HepG2 (cell line): ENCODE results near the gene FARSB. TPM values are rescaled to one million over a fixed set of nuclear protein-coding genes. Genes with fewer than 3 reads are reported as not detected.

Experiments
- CHD4 ChIP-seq: fragments of 200-600 bp; sonication (generic); IDR thresholded peaks from 2 replicates; pipeline ENCODE4 v1.7.0; 2017; ENCODE audit warnings: mild to moderate bottlenecking, low read length, borderline replicate concordance
- DNMT1 ChIP-seq: sonication (generic); formaldehyde crosslinking; IDR thresholded peaks from 2 replicates; pipeline ENCODE4 v1.5.1; 2020; ENCODE audit warnings: mild to moderate bottlenecking, missing genetic modification reagents
- EED ChIP-seq: sonication (generic); formaldehyde crosslinking; IDR thresholded peaks from 2 replicates; pipeline ENCODE4 v1.5.0; 2020; ENCODE audit warnings: mild to moderate bottlenecking, missing genetic modification reagents
- HMGA1 ChIP-seq: sonication (generic); formaldehyde crosslinking; conservative IDR thresholded peaks from 2 replicates; pipeline ENCODE4 v1.4.0; 2020; ENCODE audit warnings: missing genetic modification reagents
- KAT7 ChIP-seq: IDR thresholded peaks from 2 replicates; pipeline ENCODE4 v1.6.1; 2018; ENCODE audit warnings: borderline replicate concordance, missing compliant biosample characterization
- MTF2 ChIP-seq: sonication (generic); formaldehyde crosslinking; IDR thresholded peaks from 2 replicates; pipeline ENCODE4 v1.5.0; 2020; ENCODE audit warnings: missing genetic modification reagents, borderline replicate concordance
- MXD1 ChIP-seq: sonication (generic); formaldehyde crosslinking; IDR thresholded peaks from 2 replicates; pipeline ENCODE4 v1.4.0; 2020; ENCODE audit warnings: mild to moderate bottlenecking, missing genetic modification reagents
- NR2F1 ChIP-seq, 2 experiments: fragments of 450-650 bp in 1 of 2; formaldehyde crosslinking in 1 of 2; IDR thresholded peaks; 2 replicates each; pipeline versions ENCODE4 v1.5.0 to v1.6.1; 2016 to 2020; ENCODE audit warnings: mild to moderate bottlenecking in 1 of 2, missing compliant biosample characterization in 1 of 2, missing genetic modification reagents in 1 of 2, moderate library complexity in 1 of 2
- REL ChIP-seq: sonication (generic); formaldehyde crosslinking; conservative IDR thresholded peaks from 2 replicates; pipeline ENCODE4 v1.8.0; 2022; ENCODE audit warnings: mild to moderate bottlenecking, missing genetic modification reagents, moderate library complexity
- REPIN1 ChIP-seq: sonication (generic); formaldehyde crosslinking; IDR thresholded peaks from 2 replicates; pipeline ENCODE4 v1.8.0; 2022; ENCODE audit warnings: missing genetic modification reagents, low read depth, mild to moderate bottlenecking, borderline replicate concordance
- TAF1 ChIP-seq: sonication (generic); formaldehyde crosslinking; IDR thresholded peaks from 2 replicates; pipeline ENCODE4 v1.4.0; 2020; ENCODE audit warnings: missing genetic modification reagents
- ZBTB7A ChIP-seq: sonication (generic); formaldehyde crosslinking; IDR thresholded peaks from 2 replicates; pipeline ENCODE4 v1.8.0; 2022; ENCODE audit warnings: mild to moderate bottlenecking, missing genetic modification reagents
- ZFP37 ChIP-seq: sonication (generic); formaldehyde crosslinking; IDR thresholded peaks from 2 replicates; pipeline ENCODE4 v1.4.0; 2020; ENCODE audit warnings: missing genetic modification reagents, borderline replicate concordance
- ZMYM2 ChIP-seq: sonication (generic); formaldehyde crosslinking; IDR thresholded peaks from 2 replicates; pipeline ENCODE4 v1.8.0; 2022; ENCODE audit warnings: mild to moderate bottlenecking, missing genetic modification reagents
- ZSCAN25 ChIP-seq: sonication (generic); formaldehyde crosslinking; IDR thresholded peaks from 2 replicates; pipeline ENCODE4 v1.8.0; 2022; ENCODE audit warnings: mild to moderate bottlenecking, missing genetic modification reagents
- polyA plus RNA-seq, 8 experiments: library from polyadenylated mRNA; depleted of rRNA in 3 of 8; stranded (reverse) in 7 of 8; unstranded in 1 of 8; fragments of >200 nt; fragmentation: Illumina TruSeq in 4 of 8; extraction: Trizol in 4 of 8; gene quantifications; 2 replicates each; pipeline versions ENCODE4 v1.2.1 to v1.2.3, GENCODE V29; 2011 to 2016; ENCODE audit warnings: low read depth in 4 of 8, missing spikeins in 1 of 8, mixed read lengths in 1 of 8; ENCODE audit not compliant: insufficient read depth in 1 of 8
- total RNA-seq, 5 experiments: library from RNA; depleted of rRNA; stranded (reverse); fragments of >200 nt; fragmentation: Illumina TruSeq; extraction: Trizol; gene quantifications; 2 replicates each; pipeline ENCODE4 v1.2.3, GENCODE V29; 2016; ENCODE audit warnings: low read depth in 1 of 5
- TF ChIP-seq, protein P1 (sequence below): sonication (generic); formaldehyde crosslinking; IDR thresholded peaks from 2 replicates; pipeline ENCODE4 v1.5.0; 2020; ENCODE audit warnings: mild to moderate bottlenecking, missing genetic modification reagents, borderline replicate concordance
- TF ChIP-seq, protein P2 (sequence below): sonication (generic); formaldehyde crosslinking; IDR thresholded peaks from 2 replicates; pipeline ENCODE4 v1.4.0; 2020; ENCODE audit warnings: missing genetic modification reagents

FARSB gene
- total and polyA plus RNA-seq, 2 of the 13 experiments (the other 11 are each of a cell fraction or from before 2014, with no cell fraction given), result 23.3 to 45.9 TPM

DNA sequence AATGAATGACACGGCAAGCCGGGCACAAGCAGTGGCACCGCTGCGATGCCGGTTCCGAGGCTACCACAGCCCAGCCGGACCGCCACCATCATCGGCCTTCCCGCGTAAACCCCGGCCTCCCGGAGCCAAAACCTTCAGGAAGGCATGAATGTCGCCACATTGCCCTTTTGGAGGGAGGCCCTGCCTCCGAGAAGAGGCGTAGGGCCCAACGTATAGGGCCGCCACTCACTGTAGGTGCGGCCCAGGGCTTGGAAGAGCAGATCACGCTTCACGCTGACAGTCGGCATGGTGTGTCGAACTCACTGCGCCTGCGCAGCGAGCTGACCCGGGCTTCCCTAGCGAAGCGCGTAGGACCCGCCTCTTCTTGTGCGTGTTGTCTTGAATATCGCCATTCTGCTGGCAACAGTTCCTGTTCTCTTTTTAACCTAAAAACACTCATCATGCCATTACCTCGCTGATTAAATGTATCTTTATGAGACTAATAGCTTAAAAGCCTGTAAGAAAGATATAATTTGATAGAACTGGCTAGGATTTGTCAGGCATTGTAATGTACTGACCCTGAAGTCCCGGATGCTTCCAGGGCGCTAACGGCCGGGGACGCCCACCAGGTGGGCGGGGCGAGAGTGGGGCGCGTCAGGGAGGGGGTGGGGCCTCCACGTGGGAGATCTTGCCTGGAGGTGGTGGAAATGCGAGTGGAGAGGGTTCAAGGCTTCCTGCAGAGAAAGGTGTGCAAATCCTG is at the start of gene FARSB (continued):
- TF ChIP-seq, protein P1, sequence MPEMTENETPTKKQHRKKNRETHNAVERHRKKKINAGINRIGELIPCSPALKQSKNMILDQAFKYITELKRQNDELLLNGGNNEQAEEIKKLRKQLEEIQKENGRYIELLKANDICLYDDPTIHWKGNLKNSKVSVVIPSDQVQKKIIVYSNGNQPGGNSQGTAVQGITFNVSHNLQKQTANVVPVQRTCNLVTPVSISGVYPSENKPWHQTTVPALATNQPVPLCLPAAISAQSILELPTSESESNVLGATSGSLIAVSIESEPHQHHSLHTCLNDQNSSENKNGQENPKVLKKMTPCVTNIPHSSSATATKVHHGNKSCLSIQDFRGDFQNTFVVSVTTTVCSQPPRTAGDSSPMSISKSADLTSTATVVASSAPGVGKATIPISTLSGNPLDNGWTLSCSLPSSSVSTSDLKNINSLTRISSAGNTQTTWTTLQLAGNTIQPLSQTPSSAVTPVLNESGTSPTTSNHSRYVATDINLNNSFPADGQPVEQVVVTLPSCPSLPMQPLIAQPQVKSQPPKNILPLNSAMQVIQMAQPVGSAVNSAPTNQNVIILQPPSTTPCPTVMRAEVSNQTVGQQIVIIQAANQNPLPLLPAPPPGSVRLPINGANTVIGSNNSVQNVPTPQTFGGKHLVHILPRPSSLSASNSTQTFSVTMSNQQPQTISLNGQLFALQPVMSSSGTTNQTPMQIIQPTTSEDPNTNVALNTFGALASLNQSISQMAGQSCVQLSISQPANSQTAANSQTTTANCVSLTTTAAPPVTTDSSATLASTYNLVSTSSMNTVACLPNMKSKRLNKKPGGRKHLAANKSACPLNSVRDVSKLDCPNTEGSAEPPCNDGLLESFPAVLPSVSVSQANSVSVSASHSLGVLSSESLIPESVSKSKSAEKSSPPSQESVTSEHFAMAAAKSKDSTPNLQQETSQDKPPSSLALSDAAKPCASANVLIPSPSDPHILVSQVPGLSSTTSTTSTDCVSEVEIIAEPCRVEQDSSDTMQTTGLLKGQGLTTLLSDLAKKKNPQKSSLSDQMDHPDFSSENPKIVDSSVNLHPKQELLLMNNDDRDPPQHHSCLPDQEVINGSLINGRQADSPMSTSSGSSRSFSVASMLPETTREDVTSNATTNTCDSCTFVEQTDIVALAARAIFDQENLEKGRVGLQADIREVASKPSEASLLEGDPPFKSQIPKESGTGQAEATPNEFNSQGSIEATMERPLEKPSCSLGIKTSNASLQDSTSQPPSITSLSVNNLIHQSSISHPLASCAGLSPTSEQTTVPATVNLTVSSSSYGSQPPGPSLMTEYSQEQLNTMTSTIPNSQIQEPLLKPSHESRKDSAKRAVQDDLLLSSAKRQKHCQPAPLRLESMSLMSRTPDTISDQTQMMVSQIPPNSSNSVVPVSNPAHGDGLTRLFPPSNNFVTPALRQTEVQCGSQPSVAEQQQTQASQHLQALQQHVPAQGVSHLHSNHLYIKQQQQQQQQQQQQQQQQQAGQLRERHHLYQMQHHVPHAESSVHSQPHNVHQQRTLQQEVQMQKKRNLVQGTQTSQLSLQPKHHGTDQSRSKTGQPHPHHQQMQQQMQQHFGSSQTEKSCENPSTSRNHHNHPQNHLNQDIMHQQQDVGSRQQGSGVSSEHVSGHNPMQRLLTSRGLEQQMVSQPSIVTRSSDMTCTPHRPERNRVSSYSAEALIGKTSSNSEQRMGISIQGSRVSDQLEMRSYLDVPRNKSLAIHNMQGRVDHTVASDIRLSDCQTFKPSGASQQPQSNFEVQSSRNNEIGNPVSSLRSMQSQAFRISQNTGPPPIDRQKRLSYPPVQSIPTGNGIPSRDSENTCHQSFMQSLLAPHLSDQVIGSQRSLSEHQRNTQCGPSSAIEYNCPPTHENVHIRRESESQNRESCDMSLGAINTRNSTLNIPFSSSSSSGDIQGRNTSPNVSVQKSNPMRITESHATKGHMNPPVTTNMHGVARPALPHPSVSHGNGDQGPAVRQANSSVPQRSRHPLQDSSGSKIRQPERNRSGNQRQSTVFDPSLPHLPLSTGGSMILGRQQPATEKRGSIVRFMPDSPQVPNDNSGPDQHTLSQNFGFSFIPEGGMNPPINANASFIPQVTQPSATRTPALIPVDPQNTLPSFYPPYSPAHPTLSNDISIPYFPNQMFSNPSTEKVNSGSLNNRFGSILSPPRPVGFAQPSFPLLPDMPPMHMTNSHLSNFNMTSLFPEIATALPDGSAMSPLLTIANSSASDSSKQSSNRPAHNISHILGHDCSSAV, result no peak
- TF ChIP-seq DNMT1 (CRISPR knock-in tag) (peak; percentile 87; the same call in 1 of the 2 replicates), KAT7 (CRISPR knock-in tag) (peak; percentile 76; the same call in 1 of the 2 replicates), ZFP37 (CRISPR knock-in tag) (no peak), CHD4 (no peak), MXD1 (CRISPR knock-in tag) (peak; percentile 99), NR2F1 (CRISPR knock-in tag; IDR thresholded peaks at IDR 0.05) (0 out of 4 replicates have a peak, but pooled peaks of 1 of the 2 experiments have one; percentile 26), REL (CRISPR knock-in tag) (no peak), REPIN1 (CRISPR knock-in tag) (peak; percentile 76; the same call in 1 of the 2 replicates), HMGA1 (no peak), EED (CRISPR knock-in tag) (no peak), MTF2 (CRISPR knock-in tag) (no peak), ZSCAN25 (CRISPR knock-in tag) (peak; percentile 40; the same call in 1 of the 2 replicates), TAF1 (CRISPR knock-in tag) (peak; percentile 91), ZBTB7A (CRISPR knock-in tag) (no peak), ZMYM2 (CRISPR knock-in tag) (no peak)
- TF ChIP-seq, protein P2, sequence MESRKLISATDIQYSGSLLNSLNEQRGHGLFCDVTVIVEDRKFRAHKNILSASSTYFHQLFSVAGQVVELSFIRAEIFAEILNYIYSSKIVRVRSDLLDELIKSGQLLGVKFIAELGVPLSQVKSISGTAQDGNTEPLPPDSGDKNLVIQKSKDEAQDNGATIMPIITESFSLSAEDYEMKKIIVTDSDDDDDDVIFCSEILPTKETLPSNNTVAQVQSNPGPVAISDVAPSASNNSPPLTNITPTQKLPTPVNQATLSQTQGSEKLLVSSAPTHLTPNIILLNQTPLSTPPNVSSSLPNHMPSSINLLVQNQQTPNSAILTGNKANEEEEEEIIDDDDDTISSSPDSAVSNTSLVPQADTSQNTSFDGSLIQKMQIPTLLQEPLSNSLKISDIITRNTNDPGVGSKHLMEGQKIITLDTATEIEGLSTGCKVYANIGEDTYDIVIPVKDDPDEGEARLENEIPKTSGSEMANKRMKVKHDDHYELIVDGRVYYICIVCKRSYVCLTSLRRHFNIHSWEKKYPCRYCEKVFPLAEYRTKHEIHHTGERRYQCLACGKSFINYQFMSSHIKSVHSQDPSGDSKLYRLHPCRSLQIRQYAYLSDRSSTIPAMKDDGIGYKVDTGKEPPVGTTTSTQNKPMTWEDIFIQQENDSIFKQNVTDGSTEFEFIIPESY (CRISPR knock-in tag), result no peak
